ENCODE results near the gene CDHR3.

The CDHR3 gene

DNA sequence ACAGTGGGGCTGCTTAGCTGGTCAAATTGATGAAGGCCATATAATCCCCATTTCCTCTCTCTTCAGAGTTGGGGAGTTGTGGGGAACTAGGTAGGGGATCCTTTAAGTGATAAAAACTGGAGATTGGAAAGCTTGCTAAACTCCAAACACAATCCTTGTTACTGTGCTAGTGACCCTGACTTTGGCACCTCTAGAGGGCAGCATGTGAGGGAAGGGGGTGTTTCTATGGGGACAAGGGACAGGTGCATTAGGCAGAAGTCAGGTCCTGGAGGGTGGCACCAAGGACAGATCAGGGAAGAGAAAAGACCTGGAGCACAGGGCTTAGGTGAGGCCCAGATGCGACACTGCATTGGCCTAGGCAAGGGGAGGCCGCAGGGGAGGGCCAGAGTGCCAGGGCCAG is 66.9 kb downstream of the CDHR3 start:
- no peak for DNase-seq

DNA sequence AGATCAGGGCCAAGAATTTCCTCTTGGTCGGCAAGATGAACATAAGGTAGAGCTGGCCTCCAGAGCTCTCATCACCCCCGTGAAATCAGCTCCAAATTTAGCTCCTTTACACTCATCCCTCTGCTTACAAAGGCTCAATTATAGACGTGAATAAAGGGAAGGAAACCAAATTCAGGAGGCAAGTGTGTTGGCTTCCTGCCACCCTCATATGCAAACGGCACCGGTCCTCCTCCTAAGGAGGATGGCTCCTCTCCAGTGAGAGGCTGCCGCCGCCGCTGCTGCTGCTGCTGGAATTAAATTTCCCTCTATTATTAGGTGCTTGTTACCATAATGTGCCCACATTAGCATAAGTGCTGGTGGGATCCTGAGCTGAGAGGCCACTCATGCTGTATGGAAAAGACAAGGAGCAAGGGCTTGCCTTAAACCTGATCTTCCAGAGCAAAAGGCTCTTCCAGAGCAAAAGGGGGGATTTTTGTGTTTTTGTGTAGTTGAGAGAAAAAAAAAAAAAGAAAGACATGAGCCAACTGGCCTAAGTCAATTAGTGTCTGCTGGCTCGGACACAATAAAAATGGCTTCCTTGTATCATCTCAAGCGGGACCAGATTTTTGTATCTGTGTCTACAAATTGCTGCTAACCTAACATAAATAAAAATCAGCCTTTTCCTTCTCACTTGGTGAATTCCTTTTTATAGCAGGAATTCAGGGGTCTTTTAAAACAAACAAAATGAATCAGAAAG is 68.4 kb downstream of the CDHR3 start:
- no peak for DNase-seq

DNA sequence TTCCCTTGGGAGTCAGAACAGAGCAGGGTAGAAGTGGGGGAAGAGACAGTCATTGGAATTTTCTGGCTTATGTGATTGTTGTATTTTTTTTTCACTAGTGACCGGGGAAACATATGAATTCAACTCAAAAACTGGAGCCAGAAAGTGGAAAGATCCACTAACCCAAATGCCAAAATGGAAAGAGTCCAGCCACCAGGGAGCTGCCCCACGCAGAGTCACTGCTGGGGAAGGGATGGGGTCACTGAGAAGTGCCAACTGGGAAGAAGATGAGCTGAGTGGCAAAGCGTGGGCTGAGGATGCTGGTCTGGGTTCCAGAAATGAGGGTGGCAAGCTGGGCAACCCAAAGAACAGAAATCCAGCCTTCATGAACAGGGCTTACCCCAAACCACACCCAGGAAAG is 69.2 kb downstream of the CDHR3 start:
- no peak for DNase-seq

DNA sequence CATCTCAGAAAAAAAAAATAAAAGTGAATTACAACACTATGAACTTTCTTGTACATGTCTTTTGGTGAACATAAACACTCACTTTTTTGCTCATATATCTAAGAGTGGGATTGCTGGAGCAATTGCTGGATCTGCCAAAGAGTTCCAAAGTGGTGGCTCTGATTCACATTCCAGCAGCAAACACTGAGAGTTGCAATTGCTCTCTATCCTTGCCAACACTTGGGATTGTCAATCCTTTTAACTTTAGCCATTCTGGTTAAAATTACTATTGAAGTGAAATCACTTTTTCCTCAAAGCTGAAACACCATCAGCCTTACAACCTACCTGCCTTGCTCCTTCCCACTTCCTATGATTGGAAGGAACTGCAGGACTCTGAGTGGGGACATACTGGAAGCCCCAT is 70.7 kb downstream of the CDHR3 start:
- no peak for DNase-seq

DNA sequence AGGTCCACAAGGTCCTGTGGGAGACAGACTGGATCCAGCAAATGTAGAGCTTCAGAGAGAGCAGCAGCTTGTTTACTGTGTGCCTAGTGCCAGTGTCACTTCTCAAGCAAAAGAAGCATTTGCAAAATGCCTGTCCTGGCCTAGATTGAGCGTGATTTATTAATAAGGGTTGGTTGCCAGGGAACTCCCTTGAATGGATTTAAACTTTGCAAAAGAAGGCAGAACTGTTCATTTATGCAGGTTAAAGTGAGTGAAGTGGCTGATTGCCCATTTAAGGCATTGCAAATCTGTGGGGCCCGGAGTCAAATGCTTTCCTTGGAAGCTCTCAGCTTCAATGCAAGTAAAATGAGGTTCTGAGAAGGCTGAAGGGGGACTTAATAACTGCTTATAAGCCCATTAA is 71.3 kb downstream of the CDHR3 start:
- no peak for DNase-seq

DNA sequence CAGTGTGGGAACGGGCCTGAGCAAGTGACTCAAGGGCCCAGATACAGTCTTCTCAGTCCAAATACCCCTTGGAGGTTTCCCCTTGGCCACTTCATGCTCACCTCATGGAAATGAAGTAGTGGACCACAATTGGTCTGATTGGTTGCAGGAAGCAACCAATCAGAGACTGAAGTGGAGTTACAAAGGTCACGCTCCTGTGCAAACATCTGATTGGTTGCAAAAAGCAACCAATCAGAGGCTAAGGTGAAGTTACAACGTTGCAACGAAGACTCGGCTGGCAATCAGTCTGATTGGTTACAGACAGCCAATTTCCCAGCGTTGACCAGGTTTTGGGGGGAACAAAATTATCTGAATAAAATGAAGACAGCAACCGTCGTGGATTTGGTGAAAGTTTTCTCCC is 72.5 kb downstream of the CDHR3 start:
- no peak for DNase-seq

DNA sequence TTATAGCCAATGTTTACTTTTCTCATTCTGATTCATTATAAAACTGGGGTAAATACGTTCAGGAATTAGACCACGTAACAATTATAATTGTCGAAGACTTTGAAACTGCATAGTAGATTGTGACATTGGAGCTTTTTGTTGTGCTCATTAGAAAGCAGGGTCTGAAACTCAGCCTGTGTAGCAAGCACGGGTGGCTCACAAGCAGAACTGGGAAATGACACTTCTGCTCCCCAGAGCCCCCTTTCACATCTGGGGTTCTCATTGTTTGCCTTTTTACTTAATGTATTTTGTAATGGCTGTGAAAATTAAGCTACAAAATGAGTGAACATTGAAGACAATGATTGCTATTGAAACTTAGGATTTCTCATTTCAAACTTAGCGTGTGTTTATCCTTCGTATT is 72.9 kb downstream of the CDHR3 start:
- no peak for DNase-seq

DNA sequence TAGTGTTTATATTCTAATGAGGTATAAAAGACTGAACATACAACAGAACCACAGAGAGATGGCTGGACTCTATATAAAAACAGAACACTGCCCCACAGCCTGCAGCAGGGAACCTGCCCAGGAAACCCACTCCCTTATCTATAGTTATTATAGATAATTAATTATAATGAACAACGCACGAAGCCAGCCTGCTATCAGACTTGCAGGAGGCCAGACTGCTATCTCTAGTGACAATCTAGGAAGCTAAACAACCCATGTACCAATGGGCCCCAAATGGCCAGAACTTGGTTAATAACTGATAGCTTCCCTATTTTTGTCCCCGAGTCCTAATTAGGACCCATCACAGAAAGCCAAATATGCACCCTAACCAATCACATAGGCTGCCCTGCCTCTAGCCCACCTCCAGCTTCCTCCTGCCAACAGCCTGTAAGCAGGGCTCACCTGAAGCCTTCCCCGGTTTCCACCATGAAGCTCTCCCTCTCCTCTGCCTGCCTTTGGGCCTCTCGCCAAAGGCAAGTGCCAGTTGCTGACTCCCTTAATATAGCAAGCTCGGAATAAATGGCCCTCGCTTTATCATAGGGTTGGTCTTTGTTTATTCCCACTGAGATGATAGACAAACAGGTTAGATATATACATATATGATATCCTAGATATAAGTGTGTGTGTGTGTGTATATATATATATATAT is 74.6 kb downstream of the CDHR3 start:
- DNase-seq: no peak

DNA sequence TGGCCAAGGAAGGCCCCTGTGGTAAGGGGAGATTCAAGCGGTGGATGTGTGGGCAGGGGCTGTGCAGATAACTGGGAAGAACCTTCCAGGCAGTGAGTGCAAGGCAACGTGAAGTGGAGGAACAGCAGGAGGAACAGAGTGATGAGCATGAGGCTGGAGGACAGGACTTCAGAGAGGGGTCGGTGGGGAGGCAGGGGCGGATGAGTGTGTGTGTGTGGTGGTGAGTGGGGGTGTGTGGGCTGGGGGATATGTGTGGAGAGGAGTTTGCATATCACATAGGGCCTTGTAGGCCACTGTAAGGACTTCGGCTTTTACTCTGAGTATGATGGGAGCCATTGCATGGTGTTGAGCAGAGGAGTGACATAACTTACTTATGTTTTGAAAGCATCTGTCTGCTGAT is 75.2 kb downstream of the CDHR3 start:
- DNase-seq: no peak

DNA sequence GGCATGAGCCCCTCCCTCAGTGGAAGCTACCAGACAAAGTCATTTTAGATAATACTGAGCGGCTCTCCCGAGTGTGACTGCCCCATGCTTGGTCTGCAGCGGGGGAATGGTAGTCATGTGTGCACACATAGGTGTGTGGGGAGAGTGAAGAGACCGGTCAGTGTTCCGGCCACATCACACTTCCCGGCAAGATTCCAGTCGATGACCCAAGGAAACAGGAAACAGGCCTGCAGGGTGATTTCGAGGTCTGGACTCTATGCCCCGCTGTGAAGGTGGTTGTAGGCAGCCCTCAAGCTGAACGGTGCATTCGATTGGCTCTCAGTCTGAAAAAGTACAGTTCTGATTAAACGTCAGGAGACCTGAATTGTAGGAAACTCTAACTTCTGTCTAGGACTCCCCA is 75.9 kb downstream of the CDHR3 start:
- no peak for DNase-seq

DNA sequence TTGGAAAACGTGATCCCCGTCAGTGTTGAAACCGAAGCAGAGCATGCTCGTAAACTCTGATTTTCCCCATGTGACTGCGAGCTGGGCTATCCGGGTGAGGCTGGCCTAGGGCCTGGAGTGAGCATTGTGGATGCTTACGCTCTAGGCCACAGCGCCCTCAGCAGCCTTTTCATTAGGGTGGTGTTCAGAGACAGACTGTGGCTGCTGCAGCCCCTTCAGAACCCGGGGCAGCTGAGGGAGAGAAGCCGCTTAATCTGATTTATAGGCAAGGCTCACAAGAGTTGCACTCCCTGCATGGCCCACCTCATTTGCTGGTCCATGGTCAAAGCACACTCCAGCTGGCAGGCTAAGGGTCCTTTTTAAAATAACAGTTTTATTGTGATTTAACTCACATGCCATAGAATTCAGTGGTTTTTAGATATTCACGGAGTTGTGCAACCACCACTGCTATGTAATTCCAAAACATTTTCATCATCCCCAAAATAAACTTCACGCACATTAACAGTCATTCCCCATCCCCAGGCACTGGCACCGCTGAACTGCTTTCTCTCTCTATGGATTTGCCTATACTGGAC is 76.5 kb downstream of the CDHR3 start:
- no peak for DNase-seq

DNA sequence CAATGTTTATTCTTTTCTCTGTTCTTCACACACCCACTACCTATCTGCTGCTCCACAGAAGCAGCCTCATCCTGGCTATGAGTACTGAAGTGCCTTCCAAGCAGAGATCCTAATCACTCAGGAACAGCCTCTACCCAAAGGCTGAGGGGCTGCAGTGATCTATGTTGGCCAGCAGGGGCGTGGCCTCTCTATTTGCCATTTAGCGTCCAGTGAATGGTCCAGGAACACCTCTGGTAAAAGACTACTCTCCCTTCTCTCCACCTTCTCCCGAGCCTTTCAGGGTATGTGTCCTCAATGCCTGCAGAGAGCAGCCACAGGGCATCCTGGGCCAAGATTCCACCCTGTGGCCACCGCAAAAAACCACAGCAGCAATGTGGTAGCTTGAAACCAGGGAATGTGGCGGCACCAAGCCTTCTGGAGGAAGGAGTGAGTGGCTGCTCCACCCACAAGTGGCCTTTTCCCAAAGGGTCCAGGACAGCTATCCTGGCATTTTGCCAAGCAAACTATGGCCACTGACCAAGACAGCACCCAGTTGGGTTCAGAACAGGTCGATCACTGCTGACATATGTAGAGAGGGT is 78.2 kb downstream of the CDHR3 start:
- peak; percentile 54 to 58 for DNase-seq

DNA sequence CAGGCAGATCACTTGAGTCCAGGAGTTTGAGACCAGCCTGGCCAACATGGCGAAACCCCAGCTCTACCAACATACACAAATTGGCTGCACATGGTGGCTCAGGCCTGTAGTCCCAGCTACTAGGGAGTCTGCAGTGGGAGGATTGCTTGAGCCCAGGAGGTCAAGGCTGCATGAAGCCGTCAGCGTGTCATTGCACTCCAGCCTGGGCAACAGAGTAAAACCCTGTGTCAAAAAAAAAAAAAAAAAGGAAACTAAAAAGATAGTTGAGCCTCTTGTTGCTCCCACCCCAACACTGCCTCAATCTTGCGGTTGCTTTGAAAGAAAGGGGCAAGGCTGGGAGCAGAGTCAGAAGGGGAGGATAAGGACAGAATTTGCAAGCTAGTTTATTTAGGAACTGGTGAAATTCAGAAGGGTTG is 79.1 kb downstream of the CDHR3 start:
- DNase-seq: no peak

DNA sequence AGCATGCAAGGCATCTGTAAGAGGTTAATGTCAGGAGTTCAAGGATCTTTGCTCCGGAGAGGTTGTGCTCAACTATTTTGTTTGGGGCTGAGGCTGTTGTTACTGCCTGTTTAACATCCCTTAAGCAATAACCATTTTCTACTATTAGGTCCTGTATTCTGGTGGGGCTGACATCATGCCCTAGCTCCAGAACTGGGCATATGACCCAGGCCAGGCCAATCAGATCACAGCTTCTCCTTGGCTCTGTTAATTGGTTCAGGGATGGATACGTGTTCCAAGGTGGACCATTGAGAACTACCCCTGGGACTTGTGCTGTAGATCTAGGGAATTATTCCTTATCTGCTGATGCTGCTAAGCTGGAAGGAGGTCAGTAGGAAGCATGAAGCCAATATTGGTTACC is 82.1 kb downstream of the CDHR3 start:
- no peak for DNase-seq

DNA sequence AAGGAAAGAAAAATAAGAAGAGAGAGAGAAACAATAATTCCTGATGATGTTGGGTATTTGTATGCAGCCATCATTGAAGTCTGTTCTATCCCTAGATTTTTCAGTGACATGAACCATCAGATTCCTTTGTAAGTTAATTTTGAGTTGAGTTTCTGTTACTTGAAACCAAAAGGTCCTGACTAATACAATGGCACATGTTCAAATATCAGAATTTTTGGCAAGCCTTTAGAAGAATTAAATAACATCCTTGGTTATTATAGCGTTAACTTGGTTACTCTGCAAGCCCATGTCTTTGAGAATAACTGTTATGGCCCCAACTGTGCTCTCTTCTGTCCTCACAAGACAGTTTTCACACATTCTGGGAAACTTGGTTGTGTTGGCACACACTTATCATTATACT is 82.5 kb downstream of the CDHR3 start:
- DNase-seq: no peak

DNA sequence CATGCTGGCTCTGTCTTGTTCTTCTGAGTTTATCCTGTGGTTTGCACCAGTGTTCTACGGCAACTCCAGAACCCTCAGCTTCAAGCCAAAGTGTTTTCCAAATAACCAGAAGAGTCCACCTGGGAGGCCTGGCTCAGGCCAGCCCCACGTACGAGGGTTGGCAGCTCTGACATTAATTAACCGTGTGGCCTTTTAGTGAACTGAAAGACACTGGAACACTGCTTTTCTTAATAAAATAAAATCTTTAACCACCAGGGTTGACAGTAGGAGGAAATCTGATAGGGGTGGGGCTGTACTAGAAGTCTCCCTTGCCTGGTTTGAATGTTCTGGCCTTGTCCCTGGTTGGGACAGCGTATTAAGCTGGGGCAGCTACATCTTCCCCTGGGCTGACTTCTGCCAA is 84.1 kb downstream of the CDHR3 start:
- DNase-seq: no peak

DNA sequence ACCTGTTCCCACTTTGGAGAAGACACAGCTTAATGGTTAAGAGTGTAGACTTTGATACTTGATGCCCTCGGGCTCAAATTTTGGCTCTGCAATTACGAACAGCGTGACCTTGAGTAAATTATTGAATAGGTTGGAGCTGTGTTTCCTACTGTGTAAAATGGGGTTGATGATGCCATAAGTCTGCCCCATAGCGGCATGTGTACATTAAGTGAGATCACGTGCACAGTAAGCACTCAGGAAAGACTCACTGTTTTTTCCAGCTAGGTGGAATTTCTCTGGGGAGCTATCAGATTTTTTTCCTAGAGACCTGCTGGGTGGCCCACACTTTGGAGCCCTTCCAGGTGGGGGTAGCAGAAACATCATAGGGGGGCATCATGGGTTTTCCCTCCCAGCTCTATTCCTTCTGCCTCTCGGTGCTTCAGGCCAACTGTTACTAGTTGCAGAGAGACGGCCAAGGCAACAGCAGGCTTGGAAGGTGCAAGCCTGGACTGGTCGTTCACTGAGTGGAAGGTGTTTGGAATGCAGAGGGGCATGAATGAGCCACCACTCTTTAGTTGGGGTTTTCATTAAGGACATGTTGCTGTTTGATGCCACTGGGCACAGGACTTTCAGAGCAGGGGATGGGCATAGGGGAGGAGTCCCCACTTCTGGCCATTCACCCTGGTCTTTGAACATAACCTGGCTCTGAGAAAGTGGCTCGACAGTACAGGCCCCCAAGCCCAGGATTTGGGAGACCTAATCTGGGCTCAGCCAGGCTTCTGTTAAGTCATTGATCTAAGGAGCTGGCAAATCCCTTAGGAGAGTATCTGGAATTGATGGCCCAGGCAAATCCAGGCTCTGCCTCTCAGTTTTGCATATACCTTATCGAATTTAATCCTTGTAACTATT is 85.0 kb downstream of the CDHR3 start:
- no peak for DNase-seq

DNA sequence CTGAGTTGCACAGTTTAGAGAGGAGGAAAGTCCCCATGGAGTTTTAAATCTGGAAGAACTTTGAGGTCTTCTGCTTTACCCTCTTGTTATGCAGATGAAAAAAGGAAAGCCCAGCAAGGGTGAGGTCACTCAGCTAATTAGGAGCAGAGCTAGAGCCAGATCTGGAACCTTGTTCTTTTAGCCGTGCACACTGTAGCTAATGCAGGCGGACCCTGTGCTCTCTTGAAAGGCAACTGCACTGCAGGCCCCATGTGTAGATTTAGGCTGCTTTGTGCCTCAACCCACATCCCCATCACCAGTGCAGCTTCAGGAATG is 85.6 kb downstream of the CDHR3 start:
- no peak for DNase-seq

DNA sequence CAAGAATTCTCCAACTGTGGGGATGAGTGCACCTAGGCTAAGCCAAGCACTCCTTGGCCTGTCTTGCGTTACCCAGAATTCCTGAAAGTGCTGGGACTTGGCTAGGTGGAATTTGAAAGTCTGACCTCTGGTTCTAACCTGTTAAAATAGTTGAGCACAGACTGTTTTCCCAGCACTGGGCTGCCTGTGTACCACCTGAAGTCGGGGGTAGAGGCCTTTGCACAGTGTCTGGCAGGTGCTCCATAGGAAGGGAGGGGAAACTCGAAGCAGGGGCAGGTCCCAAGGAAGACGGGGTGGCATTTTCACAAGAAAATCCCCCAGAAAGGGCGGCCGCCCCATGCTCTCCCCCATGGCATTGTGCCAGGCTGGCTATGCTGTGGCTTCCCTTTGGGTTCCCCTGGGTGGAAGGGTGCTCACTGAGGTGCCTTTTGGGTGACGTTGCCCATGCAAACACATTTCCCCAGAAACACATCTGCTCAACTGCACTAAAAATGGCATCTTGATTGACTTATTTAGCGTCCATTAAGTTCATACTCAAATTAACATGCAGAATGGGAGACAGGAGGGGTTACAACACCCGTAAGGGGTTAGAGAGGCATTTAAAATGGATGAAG is 86.2 kb downstream of the CDHR3 start:
- DNase-seq: no peak

DNA sequence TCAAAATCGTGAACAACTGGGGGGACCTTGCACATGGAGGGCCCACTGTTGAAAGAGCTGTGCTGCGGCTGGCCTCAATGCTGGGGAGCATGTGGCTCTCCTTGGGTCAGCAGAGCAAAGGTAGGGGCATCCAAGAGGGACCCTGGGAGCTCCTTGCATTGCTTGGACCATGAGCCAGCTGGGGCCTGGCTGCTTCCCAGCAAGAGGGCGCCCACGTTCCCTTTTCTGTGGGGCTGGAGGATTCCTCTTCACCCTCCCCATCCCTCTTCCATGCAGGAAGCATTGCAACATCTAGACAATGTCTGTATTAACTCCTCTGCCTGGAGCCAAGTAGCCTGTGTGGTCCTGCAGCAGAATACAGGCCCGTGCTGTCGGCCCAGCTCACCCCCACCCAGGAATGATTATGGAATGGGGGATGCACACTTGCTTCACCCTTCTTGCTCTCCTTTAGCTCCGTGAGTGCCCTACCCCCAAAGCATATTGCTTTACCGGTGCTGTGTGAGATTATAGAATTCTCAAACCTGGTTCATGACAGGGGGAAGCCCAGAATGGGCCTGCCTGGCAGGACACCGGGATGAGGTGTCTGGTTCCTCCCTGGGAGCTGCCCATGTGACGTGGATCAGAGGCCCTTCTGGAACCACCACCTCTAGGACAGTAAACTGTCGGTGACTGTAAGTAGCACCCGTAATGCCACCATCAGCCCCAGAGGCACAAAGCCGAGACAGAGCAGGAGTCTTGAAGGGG is 87.1 kb downstream of the CDHR3 start:
- DNase-seq: no peak

DNA sequence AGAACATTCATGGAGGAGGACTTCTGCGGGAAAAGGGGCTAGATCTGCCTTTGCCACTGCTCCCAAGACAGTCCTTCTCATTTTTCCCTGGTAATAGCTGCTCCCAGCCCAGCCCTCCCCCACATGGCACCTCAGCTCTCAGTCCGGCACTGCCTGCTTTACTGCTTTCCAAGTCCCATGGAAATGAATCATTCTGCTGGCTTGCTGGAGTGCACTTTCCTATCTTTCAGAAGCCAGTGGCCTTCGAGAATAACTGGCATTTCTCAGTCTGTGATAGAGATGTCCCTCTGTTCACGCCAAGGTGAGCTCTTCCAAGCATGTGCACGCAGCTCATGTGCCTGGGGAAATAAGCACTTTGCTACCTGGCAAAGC is 87.7 kb downstream of the CDHR3 start:
- DNase-seq: no peak

DNA sequence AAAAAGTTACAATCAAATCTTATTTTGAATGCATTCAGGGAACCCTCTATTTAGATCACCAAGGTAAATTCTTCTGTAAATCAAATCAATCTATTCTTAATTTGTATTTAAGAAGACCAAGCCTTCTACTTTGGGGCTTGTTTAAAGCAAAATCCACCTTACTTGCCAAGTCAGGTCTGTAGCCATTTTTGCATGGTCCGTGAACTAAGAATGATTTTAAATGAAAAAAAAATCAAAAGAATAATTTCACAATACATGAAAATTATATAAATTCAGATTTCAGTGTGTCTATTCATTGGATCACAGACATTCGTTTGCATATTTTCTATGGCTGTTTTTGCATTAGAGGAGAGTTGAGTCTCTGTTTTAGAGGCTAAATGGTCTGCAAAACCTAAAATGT is 89.6 kb downstream of the CDHR3 start:
- DNase-seq: no peak

Measured in activated T-cell treated with anti-CD3 and anti-CD28 coated beads, Interleukin-2, amount 50 U/mL, for 48 hours (primary cell).